Activated naive CD8-positive, alpha-beta T cell treated with anti-CD3 and anti-CD28 coated beads, Interleukin-2, amount 50 U/mL, for 24 hours (primary cell): ENCODE results near the gene CDKAL1.

Experiments
- ATAC-seq: fragments of 150-1000 bp; cut with Tn5 transposase; one replicate; pipeline ENCODE4 v1.10.0; 2021
- DNase-seq: peaks from one replicate; pipeline ENCODE4 v3.0.0; 2021
- H3K27ac Mint-ChIP-seq: one replicate; pipeline ENCODE4 v1.8.0; 2021; ENCODE audit warnings: mild to moderate bottlenecking, mixed read lengths
- H3K27me3 Mint-ChIP-seq: one replicate; pipeline ENCODE4 v1.8.0; 2021; ENCODE audit warnings: mixed read lengths
- H3K36me3 Mint-ChIP-seq: one replicate; pipeline ENCODE4 v1.8.0; 2021; ENCODE audit warnings: low read depth, mixed read lengths
- H3K4me1 Mint-ChIP-seq: one replicate; pipeline ENCODE4 v1.8.0; 2021; ENCODE audit warnings: mixed read lengths
- H3K4me3 Mint-ChIP-seq: one replicate; pipeline ENCODE4 v1.8.0; 2021; ENCODE audit warnings: mild to moderate bottlenecking, moderate library complexity, mixed read lengths
- H3K9me3 Mint-ChIP-seq: one replicate; pipeline ENCODE4 v1.8.0; 2021; ENCODE audit warnings: mixed read lengths

Gene CDKAL1

GRCh38 chr6:20703049-20703448, 168.8 kb downstream of the CDKAL1 start:
- Mint-ChIP-seq H3K27ac (no peak overlapping the region), H3K36me3 (peaks cover 2% of the 10 kb centered on the region), H3K27me3 (no peaks in the 10 kb centered on the region), H3K4me3 (no peak overlapping the region), H3K4me1 (peaks cover 73% of the 10 kb centered on the region), H3K9me3 (no peaks in the 10 kb centered on the region)
- ATAC-seq, result no peak
- no peak for DNase-seq

GRCh38 chr6:20704325-20705025, 170.2 kb downstream of the CDKAL1 start:
- DNase-seq (no peak), ATAC-seq (no peak)
- Mint-ChIP-seq H3K4me3 (no peak overlapping the region), H3K36me3 (peaks cover 4% of the 10 kb centered on the region), H3K9me3 (no peaks in the 10 kb centered on the region), H3K4me1 (peaks cover 74% of the 10 kb centered on the region), H3K27ac (peak overlapping the region; percentile 5), H3K27me3 (no peaks in the 10 kb centered on the region)

GRCh38 chr6:20705741-20706140, 171.5 kb downstream of the CDKAL1 start:
- H3K4me1 Mint-ChIP-seq, result peaks cover 79% of the 10 kb centered on the region
- no peaks in the 10 kb centered on the region for H3K27me3 Mint-ChIP-seq
- ATAC-seq (peak; percentile 43), DNase-seq (no peak)
- no peak overlapping the region for H3K27ac Mint-ChIP-seq
- no peak overlapping the region for H3K4me3 Mint-ChIP-seq
- no peaks in the 10 kb centered on the region for H3K9me3 Mint-ChIP-seq
- peaks cover 3% of the 10 kb centered on the region for H3K36me3 Mint-ChIP-seq

- DNase-seq, result no peak
- ATAC-seq, result peak; percentile 64
- H3K36me3 Mint-ChIP-seq, result peaks cover 2% of the 10 kb centered on the region
- no peak overlapping the region for H3K27ac Mint-ChIP-seq
- no peaks in the 10 kb centered on the region for H3K9me3 Mint-ChIP-seq
- no peak overlapping the region for H3K4me3 Mint-ChIP-seq
- H3K27me3 Mint-ChIP-seq, result no peaks in the 10 kb centered on the region
- peaks cover 78% of the 10 kb centered on the region for H3K4me1 Mint-ChIP-seq
These were observed 172.1 kb downstream of the CDKAL1 start for GRCh38 chr6:20706238-20706938.

GRCh38 chr6:20706939-20707485, 172.8 kb downstream of the CDKAL1 start:
- no peak overlapping the region for H3K4me3 Mint-ChIP-seq
- ATAC-seq (no peak), DNase-seq (no peak)
- H3K27me3 Mint-ChIP-seq, result no peaks in the 10 kb centered on the region
- peak overlapping the region; percentile 21 for H3K27ac Mint-ChIP-seq
- H3K4me1 Mint-ChIP-seq, result peaks cover 78% of the 10 kb centered on the region
- H3K36me3 Mint-ChIP-seq, result peaks cover 2% of the 10 kb centered on the region
- no peaks in the 10 kb centered on the region for H3K9me3 Mint-ChIP-seq

GRCh38 chr6:20707870-20708269, 173.6 kb downstream of the CDKAL1 start:
- DNase-seq (no peak), ATAC-seq (no peak)
- Mint-ChIP-seq H3K4me3 (no peak overlapping the region), H3K4me1 (peaks cover 74% of the 10 kb centered on the region), H3K36me3 (peaks cover 2% of the 10 kb centered on the region), H3K27me3 (no peaks in the 10 kb centered on the region), H3K9me3 (no peaks in the 10 kb centered on the region), H3K27ac (no peak overlapping the region)

GRCh38 chr6:20708367-20709124, 174.3 kb downstream of the CDKAL1 start:
- Mint-ChIP-seq H3K27ac (peak overlapping the region; percentile 77), H3K27me3 (no peaks in the 10 kb centered on the region), H3K36me3 (peaks cover 2% of the 10 kb centered on the region), H3K4me3 (peak overlapping the region; percentile 19), H3K4me1 (peaks cover 74% of the 10 kb centered on the region), H3K9me3 (no peaks in the 10 kb centered on the region)
- ATAC-seq (peak; percentile 87), DNase-seq (peak; percentile 40)

- no peak overlapping the region for H3K4me3 Mint-ChIP-seq
- H3K36me3 Mint-ChIP-seq, result peaks cover 2% of the 10 kb centered on the region
- H3K27ac Mint-ChIP-seq, result no peak overlapping the region
- no peak for DNase-seq
- H3K27me3 Mint-ChIP-seq, result no peaks in the 10 kb centered on the region
- no peaks in the 10 kb centered on the region for H3K9me3 Mint-ChIP-seq
- ATAC-seq, result no peak
- H3K4me1 Mint-ChIP-seq, result peaks cover 68% of the 10 kb centered on the region
These were observed 175.2 kb downstream of the CDKAL1 start for GRCh38 chr6:20709451-20709850.

- H3K4me1 Mint-ChIP-seq, result peaks cover 63% of the 10 kb centered on the region
These were observed 176.1 kb downstream of the CDKAL1 start for GRCh38 chr6:20710341-20710740.

GRCh38 chr6:20711518-20711917, 177.3 kb downstream of the CDKAL1 start:
- Mint-ChIP-seq H3K4me1 (peaks cover 53% of the 10 kb centered on the region), H3K4me3 (no peak overlapping the region), H3K27ac (no peak overlapping the region), H3K36me3 (peaks cover 2% of the 10 kb centered on the region), H3K9me3 (no peaks in the 10 kb centered on the region), H3K27me3 (no peaks in the 10 kb centered on the region)
- ATAC-seq (no peak), DNase-seq (no peak)

More at GRCh38 chr6:20710341-20710740, 176.1 kb downstream of the CDKAL1 start:
- no peak for ATAC-seq
- Mint-ChIP-seq H3K9me3 (no peaks in the 10 kb centered on the region), H3K36me3 (peaks cover 2% of the 10 kb centered on the region), H3K27ac (no peak overlapping the region), H3K4me3 (no peak overlapping the region), H3K27me3 (no peaks in the 10 kb centered on the region)
- DNase-seq, result no peak

- Mint-ChIP-seq H3K27me3 (no peaks in the 10 kb centered on the region), H3K36me3 (peaks cover 2% of the 10 kb centered on the region), H3K9me3 (no peaks in the 10 kb centered on the region), H3K4me1 (peaks cover 48% of the 10 kb centered on the region), H3K4me3 (no peak overlapping the region), H3K27ac (no peak overlapping the region)
- ATAC-seq (no peak), DNase-seq (no peak)
These were observed 177.8 kb downstream of the CDKAL1 start for GRCh38 chr6:20712011-20712410.

- H3K27me3 Mint-ChIP-seq, result no peaks in the 10 kb centered on the region
- H3K36me3 Mint-ChIP-seq, result no peaks in the 10 kb centered on the region
- no peak overlapping the region for H3K4me3 Mint-ChIP-seq
- no peak for DNase-seq
- peaks cover 43% of the 10 kb centered on the region for H3K4me1 Mint-ChIP-seq
- H3K27ac Mint-ChIP-seq, result no peak overlapping the region
- no peaks in the 10 kb centered on the region for H3K9me3 Mint-ChIP-seq
- ATAC-seq, result no peak
These were observed 181.0 kb downstream of the CDKAL1 start for GRCh38 chr6:20715135-20715806.

- no peak overlapping the region for H3K4me3 Mint-ChIP-seq
- H3K36me3 Mint-ChIP-seq, result peaks cover 5% of the 10 kb centered on the region
- H3K27ac Mint-ChIP-seq, result no peak overlapping the region
- H3K9me3 Mint-ChIP-seq, result no peaks in the 10 kb centered on the region
- peaks cover 32% of the 10 kb centered on the region for H3K4me1 Mint-ChIP-seq
- no peaks in the 10 kb centered on the region for H3K27me3 Mint-ChIP-seq
- peak; percentile 24 for ATAC-seq
- no peak for DNase-seq
These were observed 182.6 kb downstream of the CDKAL1 start for GRCh38 chr6:20716865-20717264.

GRCh38 chr6:20717743-20718142, 183.5 kb downstream of the CDKAL1 start:
- Mint-ChIP-seq H3K4me3 (no peak overlapping the region), H3K27me3 (no peaks in the 10 kb centered on the region), H3K36me3 (peaks cover 10% of the 10 kb centered on the region), H3K4me1 (peaks cover 34% of the 10 kb centered on the region), H3K27ac (no peak overlapping the region), H3K9me3 (no peaks in the 10 kb centered on the region)
- ATAC-seq (no peak), DNase-seq (no peak)
